ENCODE results near the gene OGN. TPM values are rescaled to one million over a fixed set of nuclear protein-coding genes. Genes with fewer than 3 reads are reported as not detected.

Gene OGN
- total and polyA plus RNA-seq, 2 of the 13 experiments (the other 11 are each of a cell fraction or from before 2014, with no cell fraction given): not detected

DNA sequence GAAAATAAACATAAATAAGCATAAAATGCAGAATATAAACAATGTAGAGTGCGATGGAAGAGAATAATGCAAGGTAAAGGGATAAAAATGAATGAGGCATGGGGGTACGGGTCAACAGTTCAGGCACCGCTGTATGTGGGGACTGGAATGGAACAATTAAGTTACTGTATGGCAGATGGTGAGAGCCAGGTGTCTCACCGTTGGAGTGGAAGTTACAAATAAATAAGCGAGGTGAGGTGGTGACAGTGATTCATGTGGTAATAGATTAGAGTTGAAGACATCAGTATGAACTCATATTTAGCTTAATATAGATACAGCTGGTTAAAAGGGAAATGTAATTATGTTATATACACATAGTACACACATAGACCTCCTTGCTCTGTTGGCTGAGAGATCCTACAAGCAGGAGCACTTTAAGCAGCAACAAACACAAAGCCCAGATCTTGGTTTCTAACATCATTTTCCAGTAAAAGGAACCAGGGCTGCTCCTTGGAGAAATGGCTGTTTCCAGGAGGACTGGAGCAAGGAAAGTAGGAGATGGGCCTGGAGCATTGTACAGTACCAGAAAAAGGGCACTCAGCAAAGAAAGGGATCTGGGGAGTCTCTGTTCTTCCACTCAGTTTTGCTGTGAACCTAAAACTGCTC, 22.2 kb upstream of the OGN start:
- in situ Hi-C loops (cut with HindIII; ENCODE audit: extremely low pct_ligation_motif_present, low pct_unique_long_range_greater_than_20kb) (loop anchor here (25.0 kb wide), 1 partner anchor 289 kb away; no protein-coding TSS in a partner anchor), intact Hi-C loops (cut with micrococcal nuclease; ENCODE audit: unreplicated experiment) (no loop called here)
- H3K4me3 ChIP-seq (replicated peaks in 1 of 3; ENCODE audit: insufficient read depth in 1 of 3, low read depth in 2 of 3, low read length in 3 of 3): no peak overlapping the region
- H3K4me2 ChIP-seq (ENCODE audit: low read depth, low read length): no peak overlapping the region
- H3K9ac ChIP-seq (ENCODE audit: insufficient read depth, low read depth, low read length): no peak overlapping the region
- no peaks in the 10 kb centered on the region for H3K27me3 ChIP-seq (ENCODE audit: control insufficient read depth in 1 of 2, insufficient read depth in 2 of 2, low read length in 2 of 2)
- no peaks in the 10 kb centered on the region for H3K4me1 ChIP-seq (ENCODE audit: insufficient read depth, low read length)
- no peaks in the 10 kb centered on the region for H3K9me3 ChIP-seq (ENCODE audit: low read length)
- H2AFZ ChIP-seq (ENCODE audit: low read length): no peak overlapping the region
- ATAC-seq (no peak), FAIRE-seq (no peak), DNase-seq (ENCODE audit: low spot score) (no peak)
- H4K20me1 ChIP-seq (ENCODE audit: insufficient read depth, low read length): no peaks in the 10 kb centered on the region
- no peaks in the 10 kb centered on the region for H3K36me3 ChIP-seq (replicated peaks in 1 of 2; ENCODE audit: control insufficient read depth in 1 of 2, insufficient read depth in 2 of 2, low read length in 2 of 2)
- TF ChIP-seq ZNF124 (CRISPR knock-in tag; IDR thresholded peaks at IDR 0.05): no peak
- TF ChIP-seq ZC3H4 (CRISPR knock-in tag; IDR thresholded peaks at IDR 0.05; ENCODE audit: borderline replicate concordance): no peak
- no peak for TF ChIP-seq SRF (IDR thresholded peaks at IDR 0.05; ENCODE audit: low read depth, low read length)
- TF ChIP-seq RBFOX2 (IDR thresholded peaks at IDR 0.05; ENCODE audit: low read depth, low read length): no peak
- TF ChIP-seq NR3C1 (CRISPR knock-in tag; IDR thresholded peaks at IDR 0.05): no peak
- TF ChIP-seq ZNF839 (CRISPR knock-in tag; IDR thresholded peaks at IDR 0.05; ENCODE audit: borderline replicate concordance): no peak
- TF ChIP-seq ZNF766 (CRISPR knock-in tag; IDR thresholded peaks at IDR 0.05; ENCODE audit: borderline replicate concordance): no peak
- no peak for TF ChIP-seq ZNF234 (CRISPR knock-in tag; conservative IDR thresholded peaks at IDR 0.05)
- TF ChIP-seq ZNF672 (CRISPR knock-in tag; IDR thresholded peaks at IDR 0.05): no peak
- CTCF ChIA-PET (ENCODE audit: low intra/inter-chr PET ratio, low total read pairs): no interaction called here
- no peak overlapping the region for H3K27ac ChIP-seq (ENCODE audit: extremely low read length, insufficient read depth, low read length)
- WGBS (ENCODE audit: low lambda C conversion rate): 82% methylated on average over 5 of the region's 5 CpGs
- BruUV-seq (replicated peaks): no TSS peak
- no peaks in the 10 kb centered on the region for H3K79me2 ChIP-seq (ENCODE audit: insufficient read depth, low read length)
- POLR2A ChIA-PET: no interaction called here

DNA sequence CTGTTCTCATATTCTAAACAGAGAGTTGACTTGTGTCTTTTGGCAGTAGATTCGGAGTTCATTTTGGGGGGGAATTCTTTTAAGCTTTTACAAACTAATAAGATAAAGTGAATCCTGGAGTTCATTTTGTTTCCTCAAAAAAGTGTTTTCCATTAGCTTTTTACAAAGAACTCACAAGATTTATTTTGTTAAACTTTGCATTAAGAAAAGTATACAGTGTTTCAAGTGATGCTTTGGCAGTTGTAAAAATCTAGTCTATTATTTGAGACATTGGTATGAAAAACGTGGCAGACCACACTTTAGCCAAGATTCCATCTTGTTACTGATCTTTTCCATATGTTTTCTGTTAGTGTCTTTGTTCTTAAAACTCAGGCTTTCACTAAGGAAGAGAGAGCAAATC, 21.1 kb upstream of the OGN start:
- in situ Hi-C loops (cut with HindIII; ENCODE audit: extremely low pct_ligation_motif_present, low pct_unique_long_range_greater_than_20kb): loop anchor here (25.0 kb wide), 1 partner anchor 288 kb away; no protein-coding TSS in a partner anchor
- ChIA-PET POLR2A (no interaction called here), CTCF (ENCODE audit: low intra/inter-chr PET ratio, low total read pairs) (no interaction called here)
- no peak for DNase-seq (ENCODE audit: low spot score)
- H3K27ac ChIP-seq (ENCODE audit: extremely low read length, insufficient read depth, low read length): no peak overlapping the region
- no peak for FAIRE-seq
- H3K36me3 ChIP-seq (replicated peaks in 1 of 2; ENCODE audit: control insufficient read depth in 1 of 2, insufficient read depth in 2 of 2, low read length in 2 of 2): no peaks in the 10 kb centered on the region
- no peaks in the 10 kb centered on the region for H3K9me3 ChIP-seq (ENCODE audit: low read length)
- H3K4me1 ChIP-seq (ENCODE audit: insufficient read depth, low read length): no peaks in the 10 kb centered on the region
- H3K79me2 ChIP-seq (ENCODE audit: insufficient read depth, low read length): no peaks in the 10 kb centered on the region
- WGBS (ENCODE audit: low lambda C conversion rate): 80% methylated on average over 2 of the region's 2 CpGs
- H3K4me2 ChIP-seq (ENCODE audit: low read depth, low read length): no peak overlapping the region
- H2AFZ ChIP-seq (ENCODE audit: low read length): no peak overlapping the region
- no TSS peak for BruUV-seq (replicated peaks)
- H3K9ac ChIP-seq (ENCODE audit: insufficient read depth, low read depth, low read length): no peak overlapping the region
- intact Hi-C loops (cut with micrococcal nuclease; ENCODE audit: unreplicated experiment): no loop called here
- ATAC-seq: no peak
- H3K4me3 ChIP-seq (replicated peaks in 1 of 3; ENCODE audit: insufficient read depth in 1 of 3, low read depth in 2 of 3, low read length in 3 of 3): no peak overlapping the region
- H4K20me1 ChIP-seq (ENCODE audit: insufficient read depth, low read length): no peaks in the 10 kb centered on the region
- no peaks in the 10 kb centered on the region for H3K27me3 ChIP-seq (ENCODE audit: control insufficient read depth in 1 of 2, insufficient read depth in 2 of 2, low read length in 2 of 2)
- TF ChIP-seq, protein P1, sequence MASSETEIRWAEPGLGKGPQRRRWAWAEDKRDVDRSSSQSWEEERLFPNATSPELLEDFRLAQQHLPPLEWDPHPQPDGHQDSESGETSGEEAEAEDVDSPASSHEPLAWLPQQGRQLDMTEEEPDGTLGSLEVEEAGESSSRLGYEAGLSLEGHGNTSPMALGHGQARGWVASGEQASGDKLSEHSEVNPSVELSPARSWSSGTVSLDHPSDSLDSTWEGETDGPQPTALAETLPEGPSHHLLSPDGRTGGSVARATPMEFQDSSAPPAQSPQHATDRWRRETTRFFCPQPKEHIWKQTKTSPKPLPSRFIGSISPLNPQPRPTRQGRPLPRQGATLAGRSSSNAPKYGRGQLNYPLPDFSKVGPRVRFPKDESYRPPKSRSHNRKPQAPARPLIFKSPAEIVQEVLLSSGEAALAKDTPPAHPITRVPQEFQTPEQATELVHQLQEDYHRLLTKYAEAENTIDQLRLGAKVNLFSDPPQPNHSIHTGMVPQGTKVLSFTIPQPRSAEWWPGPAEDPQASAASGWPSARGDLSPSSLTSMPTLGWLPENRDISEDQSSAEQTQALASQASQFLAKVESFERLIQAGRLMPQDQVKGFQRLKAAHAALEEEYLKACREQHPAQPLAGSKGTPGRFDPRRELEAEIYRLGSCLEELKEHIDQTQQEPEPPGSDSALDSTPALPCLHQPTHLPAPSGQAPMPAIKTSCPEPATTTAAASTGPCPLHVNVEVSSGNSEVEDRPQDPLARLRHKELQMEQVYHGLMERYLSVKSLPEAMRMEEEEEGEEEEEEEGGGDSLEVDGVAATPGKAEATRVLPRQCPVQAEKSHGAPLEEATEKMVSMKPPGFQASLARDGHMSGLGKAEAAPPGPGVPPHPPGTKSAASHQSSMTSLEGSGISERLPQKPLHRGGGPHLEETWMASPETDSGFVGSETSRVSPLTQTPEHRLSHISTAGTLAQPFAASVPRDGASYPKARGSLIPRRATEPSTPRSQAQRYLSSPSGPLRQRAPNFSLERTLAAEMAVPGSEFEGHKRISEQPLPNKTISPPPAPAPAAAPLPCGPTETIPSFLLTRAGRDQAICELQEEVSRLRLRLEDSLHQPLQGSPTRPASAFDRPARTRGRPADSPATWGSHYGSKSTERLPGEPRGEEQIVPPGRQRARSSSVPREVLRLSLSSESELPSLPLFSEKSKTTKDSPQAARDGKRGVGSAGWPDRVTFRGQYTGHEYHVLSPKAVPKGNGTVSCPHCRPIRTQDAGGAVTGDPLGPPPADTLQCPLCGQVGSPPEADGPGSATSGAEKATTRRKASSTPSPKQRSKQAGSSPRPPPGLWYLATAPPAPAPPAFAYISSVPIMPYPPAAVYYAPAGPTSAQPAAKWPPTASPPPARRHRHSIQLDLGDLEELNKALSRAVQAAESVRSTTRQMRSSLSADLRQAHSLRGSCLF (CRISPR knock-in tag; IDR thresholded peaks at IDR 0.05; ENCODE audit: borderline replicate concordance): no peak
- TF ChIP-seq, protein P2, sequence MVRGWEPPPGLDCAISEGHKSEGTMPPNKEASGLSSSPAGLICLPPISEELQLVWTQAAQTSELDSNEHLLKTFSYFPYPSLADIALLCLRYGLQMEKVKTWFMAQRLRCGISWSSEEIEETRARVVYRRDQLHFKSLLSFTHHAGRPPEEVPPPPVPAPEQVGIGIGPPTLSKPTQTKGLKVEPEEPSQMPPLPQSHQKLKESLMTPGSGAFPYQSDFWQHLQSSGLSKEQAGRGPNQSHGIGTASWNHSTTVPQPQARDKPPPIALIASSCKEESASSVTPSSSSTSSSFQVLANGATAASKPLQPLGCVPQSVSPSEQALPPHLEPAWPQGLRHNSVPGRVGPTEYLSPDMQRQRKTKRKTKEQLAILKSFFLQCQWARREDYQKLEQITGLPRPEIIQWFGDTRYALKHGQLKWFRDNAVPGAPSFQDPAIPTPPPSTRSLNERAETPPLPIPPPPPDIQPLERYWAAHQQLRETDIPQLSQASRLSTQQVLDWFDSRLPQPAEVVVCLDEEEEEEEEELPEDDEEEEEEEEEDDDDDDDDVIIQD (CRISPR knock-in tag; IDR thresholded peaks at IDR 0.05; ENCODE audit: low read depth): no peak
- no peak for TF ChIP-seq ZNF792 (CRISPR knock-in tag; IDR thresholded peaks at IDR 0.05)
- TF ChIP-seq, protein P3, sequence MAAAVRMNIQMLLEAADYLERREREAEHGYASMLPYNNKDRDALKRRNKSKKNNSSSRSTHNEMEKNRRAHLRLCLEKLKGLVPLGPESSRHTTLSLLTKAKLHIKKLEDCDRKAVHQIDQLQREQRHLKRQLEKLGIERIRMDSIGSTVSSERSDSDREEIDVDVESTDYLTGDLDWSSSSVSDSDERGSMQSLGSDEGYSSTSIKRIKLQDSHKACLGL (CRISPR knock-in tag; IDR thresholded peaks at IDR 0.05): no peak

All from HepG2 (cell line).